ENCODE results near the gene VPS36. TPM values are rescaled to one million over a fixed set of nuclear protein-coding genes. Genes with fewer than 3 reads are reported as not detected.
"Not testable (repeated sequence)": the region's sequence is repeated elsewhere in the genome, so short reads cannot be mapped to it uniquely, and the experiment has no call there.

The VPS36 gene
- polyA plus RNA-seq, 4 donors, result 24.9 to 60.8 (median 30.3) TPM

- WGBS, 3 donors, result 85 to 97% (median 96%) methylated on average over 3 of the region's 3 CpGs
- Histone ChIP-seq H3K36me3 (ENCODE audit: control insufficient read depth in 3 of 3, insufficient read depth in 2 of 3, low read depth in 1 of 3, low read length in 3 of 3) (peaks cover 6 to 39% (median 17%) of the 10 kb centered on the region in 3 donors), H3K4me3 (ENCODE audit: low read depth in 1 of 3, low read length in 3 of 3) (no peak overlapping the region), H3K27me3 (ENCODE audit: control insufficient read depth in 3 of 3, insufficient read depth in 3 of 3, low read length in 3 of 3) (no peaks in the 10 kb centered on the region), H3K4me1 (ENCODE audit: control insufficient read depth in 3 of 3, insufficient read depth in 2 of 3, low read depth in 1 of 3, low read length in 2 of 3) (no peaks in the 10 kb centered on the region), H3K27ac (ENCODE audit: low read depth in 1 of 3, low read length in 2 of 3) (no peak overlapping the region), H3K9me3 (ENCODE audit: control insufficient read depth in 2 of 2, insufficient read depth in 1 of 2, low read depth in 1 of 2, low read length in 1 of 2) (no peaks in the 10 kb centered on the region)
- FAIRE-seq (no peak), DNase-seq (no peak)
Observed at GRCh38 chr13:52421216-52421615, 29.2 kb downstream of the VPS36 start.

- H3K36me3 ChIP-seq (ENCODE audit: control insufficient read depth in 3 of 3, insufficient read depth in 2 of 3, low read depth in 1 of 3, low read length in 3 of 3), result peaks cover 6 to 35% (median 10%) of the 10 kb centered on the region in 3 donors
- H3K4me1 ChIP-seq (ENCODE audit: control insufficient read depth in 3 of 3, insufficient read depth in 2 of 3, low read depth in 1 of 3, low read length in 2 of 3), result no peaks in the 10 kb centered on the region
- WGBS, 3 donors, result 15 to 49% (median 42%) methylated on average over 1 of the region's 1 CpG
- H3K4me3 ChIP-seq (ENCODE audit: low read depth in 1 of 3, low read length in 3 of 3), result no peak overlapping the region
- FAIRE-seq (no peak), DNase-seq (no peak)
- H3K9me3 ChIP-seq (ENCODE audit: control insufficient read depth in 2 of 2, insufficient read depth in 1 of 2, low read depth in 1 of 2, low read length in 1 of 2), result no peaks in the 10 kb centered on the region
- H3K27me3 ChIP-seq (ENCODE audit: control insufficient read depth in 3 of 3, insufficient read depth in 3 of 3, low read length in 3 of 3), result no peaks in the 10 kb centered on the region
- H3K27ac ChIP-seq (ENCODE audit: low read depth in 1 of 3, low read length in 2 of 3), result no peak overlapping the region
Observed at GRCh38 chr13:52419080-52419479, 31.4 kb downstream of the VPS36 start.

DNA sequence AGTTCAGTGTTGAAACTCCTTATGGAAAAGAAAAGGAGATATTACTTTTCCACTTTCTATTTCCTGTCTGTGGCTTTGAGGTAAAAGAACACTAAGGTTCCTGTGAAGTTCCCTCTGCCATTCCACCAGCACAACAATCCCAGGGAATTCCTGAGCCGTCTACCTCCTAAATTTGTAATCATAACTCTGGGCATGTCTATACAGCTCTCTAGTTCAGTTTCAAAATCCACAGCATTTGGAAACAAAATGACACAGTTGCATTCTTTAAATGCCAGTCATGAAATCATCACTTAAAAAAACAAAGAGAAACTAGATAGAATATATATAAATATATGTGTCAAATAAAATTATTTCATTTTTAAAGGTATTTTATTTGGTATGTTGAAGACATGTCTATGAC lies 35.5 kb downstream of the VPS36 start:
- peaks cover 0 to 7% (median 0%) of the 10 kb centered on the region in 3 donors for H3K4me1 ChIP-seq (ENCODE audit: control insufficient read depth in 3 of 3, insufficient read depth in 2 of 3, low read depth in 1 of 3, low read length in 2 of 3)
- H3K9me3 ChIP-seq (ENCODE audit: control insufficient read depth in 2 of 2, insufficient read depth in 1 of 2, low read depth in 1 of 2, low read length in 1 of 2), result no peaks in the 10 kb centered on the region
- DNase-seq, result no peak
- H3K36me3 ChIP-seq (ENCODE audit: control insufficient read depth in 3 of 3, insufficient read depth in 2 of 3, low read depth in 1 of 3, low read length in 3 of 3), result peaks cover 2 to 24% (median 14%) of the 10 kb centered on the region in 3 donors
- FAIRE-seq, result no peak
- 63 to 87% (median 82%) methylated on average over 1 of the region's 1 CpG for whole genome bisulfite sequencing, 3 donors
- H3K27ac ChIP-seq (ENCODE audit: low read depth in 1 of 3, low read length in 2 of 3), result no peak overlapping the region
- no peaks in the 10 kb centered on the region for H3K27me3 ChIP-seq (ENCODE audit: control insufficient read depth in 3 of 3, insufficient read depth in 3 of 3, low read length in 3 of 3)
- no peak overlapping the region for H3K4me3 ChIP-seq (ENCODE audit: low read depth in 1 of 3, low read length in 3 of 3)

DNA sequence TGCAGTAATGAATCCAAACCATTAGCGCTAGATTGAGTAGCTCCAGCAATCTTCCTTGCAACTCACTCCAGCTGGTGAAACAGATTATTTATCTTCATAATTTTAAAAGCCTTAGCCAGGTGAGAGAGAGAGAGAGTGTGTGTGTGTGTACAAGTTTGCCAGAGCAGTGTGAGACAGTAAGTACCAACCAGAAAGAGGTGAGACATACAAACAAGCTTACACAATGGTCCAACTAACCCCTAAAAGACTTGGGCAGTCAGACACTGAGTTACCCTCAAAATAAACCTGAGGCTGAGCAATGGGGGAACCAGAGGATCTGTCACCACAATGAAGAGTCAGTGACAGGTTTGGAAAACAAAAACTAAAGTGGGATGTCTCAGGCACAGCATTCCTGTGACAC lies 36.4 kb downstream of the VPS36 start:
- peaks cover 2 to 26% (median 14%) of the 10 kb centered on the region in 3 donors for H3K36me3 ChIP-seq (ENCODE audit: control insufficient read depth in 3 of 3, insufficient read depth in 2 of 3, low read depth in 1 of 3, low read length in 3 of 3)

GRCh38 chr13:52412128-52412527 lies 38.3 kb downstream of the VPS36 start:
- DNase-seq (no peak), FAIRE-seq (no peak)
- peak overlapping the region in 1 of 3 donors; percentile 18 for H3K27ac ChIP-seq (ENCODE audit: low read depth in 1 of 3, low read length in 2 of 3)
- peaks cover 0 to 18% (median 11%) of the 10 kb centered on the region in 3 donors for H3K36me3 ChIP-seq (ENCODE audit: control insufficient read depth in 3 of 3, insufficient read depth in 2 of 3, low read depth in 1 of 3, low read length in 3 of 3)
- no peaks in the 10 kb centered on the region for H3K9me3 ChIP-seq (ENCODE audit: control insufficient read depth in 2 of 2, insufficient read depth in 1 of 2, low read depth in 1 of 2, low read length in 1 of 2)
- 95 to 100% (median 95%) methylated on average over 1 of the region's 1 CpG for WGBS, 3 donors
- no peak overlapping the region for H3K4me3 ChIP-seq (ENCODE audit: low read depth in 1 of 3, low read length in 3 of 3)
- no peaks in the 10 kb centered on the region for H3K27me3 ChIP-seq (ENCODE audit: control insufficient read depth in 3 of 3, insufficient read depth in 3 of 3, low read length in 3 of 3)
- H3K4me1 ChIP-seq (ENCODE audit: control insufficient read depth in 3 of 3, insufficient read depth in 2 of 3, low read depth in 1 of 3, low read length in 2 of 3), result peaks cover 0 to 7% (median 0%) of the 10 kb centered on the region in 3 donors

More for the DNA sequence above, 36.4 kb downstream of the VPS36 start:
- Histone ChIP-seq H3K4me3 (ENCODE audit: low read depth in 1 of 3, low read length in 3 of 3) (no peak overlapping the region), H3K27ac (ENCODE audit: low read depth in 1 of 3, low read length in 2 of 3) (no peak overlapping the region), H3K9me3 (ENCODE audit: control insufficient read depth in 2 of 2, insufficient read depth in 1 of 2, low read depth in 1 of 2, low read length in 1 of 2) (no peaks in the 10 kb centered on the region), H3K4me1 (ENCODE audit: control insufficient read depth in 3 of 3, insufficient read depth in 2 of 3, low read depth in 1 of 3, low read length in 2 of 3) (peaks cover 0 to 7% (median 0%) of the 10 kb centered on the region in 3 donors), H3K27me3 (ENCODE audit: control insufficient read depth in 3 of 3, insufficient read depth in 3 of 3, low read length in 3 of 3) (no peaks in the 10 kb centered on the region)
- FAIRE-seq (no peak), DNase-seq (no peak)
- 85 to 98% (median 95%) methylated on average over 1 of the region's 1 CpG for WGBS, 3 donors

DNA sequence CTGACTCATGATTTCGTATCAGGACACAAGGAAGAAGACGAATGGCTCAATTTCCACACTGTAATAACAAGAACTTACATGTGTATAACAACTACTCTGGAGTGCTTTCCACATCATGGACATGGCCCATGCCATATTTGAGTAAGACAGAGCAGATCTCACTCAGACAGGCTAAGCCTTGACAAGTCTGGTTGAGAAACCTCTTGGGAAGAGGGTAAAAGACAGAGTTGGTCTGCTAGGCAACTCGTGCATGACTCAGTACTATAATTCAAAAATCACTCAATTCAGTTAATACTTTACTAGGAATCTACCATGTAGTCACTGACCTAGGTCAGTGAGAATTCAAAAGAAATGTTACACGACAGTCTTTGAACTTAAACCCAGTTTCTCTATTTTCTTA lies 38.8 kb downstream of the VPS36 start:
- DNase-seq (peak in 1 of 2 donors; percentile 50), FAIRE-seq (no peak)
- Histone ChIP-seq H3K4me1 (ENCODE audit: control insufficient read depth in 3 of 3, insufficient read depth in 2 of 3, low read depth in 1 of 3, low read length in 2 of 3) (peaks cover 0 to 7% (median 0%) of the 10 kb centered on the region in 3 donors), H3K27me3 (ENCODE audit: control insufficient read depth in 3 of 3, insufficient read depth in 3 of 3, low read length in 3 of 3) (no peaks in the 10 kb centered on the region), H3K9me3 (ENCODE audit: control insufficient read depth in 2 of 2, insufficient read depth in 1 of 2, low read depth in 1 of 2, low read length in 1 of 2) (no peaks in the 10 kb centered on the region), H3K36me3 (ENCODE audit: control insufficient read depth in 3 of 3, insufficient read depth in 2 of 3, low read depth in 1 of 3, low read length in 3 of 3) (peaks cover 0 to 15% (median 8%) of the 10 kb centered on the region in 3 donors), H3K27ac (ENCODE audit: low read depth in 1 of 3, low read length in 2 of 3) (peak overlapping the region in 1 of 3 donors; percentile 18), H3K4me3 (ENCODE audit: low read depth in 1 of 3, low read length in 3 of 3) (no peak overlapping the region)
- 71 to 84% (median 80%) methylated on average over 4 of the region's 4 CpGs for WGBS, 3 donors

GRCh38 chr13:52408071-52408658 lies 42.3 kb downstream of the VPS36 start:
- DNase-seq; H3K27ac ChIP-seq (ENCODE audit: low read depth in 1 of 3, low read length in 2 of 3); FAIRE-seq; H3K9me3 ChIP-seq (ENCODE audit: control insufficient read depth in 2 of 2, insufficient read depth in 1 of 2, low read depth in 1 of 2, low read length in 1 of 2); H3K4me3 ChIP-seq (ENCODE audit: low read depth in 1 of 3, low read length in 3 of 3): not testable (repeated sequence)
- WGBS, 3 donors, result 96 to 100% (median 99%) methylated on average over 22 to 33 of the region's 33 CpGs
- Histone ChIP-seq H3K27me3 (ENCODE audit: control insufficient read depth in 3 of 3, insufficient read depth in 3 of 3, low read length in 3 of 3) (peaks cover 0 to 18% (median 0%) of the 10 kb centered on the region in 3 donors), H3K4me1 (ENCODE audit: control insufficient read depth in 3 of 3, insufficient read depth in 2 of 3, low read depth in 1 of 3, low read length in 2 of 3) (peaks cover 0 to 12% (median 0%) of the 10 kb centered on the region in 3 donors), H3K36me3 (ENCODE audit: control insufficient read depth in 3 of 3, insufficient read depth in 2 of 3, low read depth in 1 of 3, low read length in 3 of 3) (peaks cover 0 to 10% (median 4%) of the 10 kb centered on the region in 3 donors)

DNA sequence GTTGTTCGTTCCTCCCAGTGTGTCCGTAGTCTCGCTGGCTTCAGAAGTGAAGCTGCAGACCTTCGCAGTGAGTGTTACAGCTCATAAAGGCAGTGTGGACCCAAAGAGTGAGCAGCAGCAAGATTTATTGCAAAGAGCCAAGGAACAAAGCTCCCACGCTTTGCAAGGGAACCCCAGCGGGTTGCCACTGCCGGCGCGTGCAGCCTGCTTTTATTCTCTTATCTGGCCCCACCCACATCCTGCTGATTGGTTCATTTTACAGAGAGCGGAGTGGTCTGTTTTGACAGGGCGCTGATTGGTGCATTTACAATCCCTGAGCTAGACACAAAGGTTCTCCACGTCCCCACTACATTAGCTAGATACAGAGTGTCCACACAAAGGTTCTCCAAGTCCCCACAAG lies 43.0 kb downstream of the VPS36 start:
- H3K27ac ChIP-seq (ENCODE audit: low read depth in 1 of 3, low read length in 2 of 3); H3K4me3 ChIP-seq (ENCODE audit: low read depth in 1 of 3, low read length in 3 of 3); H3K9me3 ChIP-seq (ENCODE audit: control insufficient read depth in 2 of 2, insufficient read depth in 1 of 2, low read depth in 1 of 2, low read length in 1 of 2); DNase-seq; FAIRE-seq: not testable (repeated sequence)
- 94 to 97% (median 96%) methylated on average over 12 of the region's 12 CpGs for WGBS, 3 donors
- peaks cover 0 to 18% (median 0%) of the 10 kb centered on the region in 3 donors for H3K27me3 ChIP-seq (ENCODE audit: control insufficient read depth in 3 of 3, insufficient read depth in 3 of 3, low read length in 3 of 3)
- peaks cover 0 to 10% (median 2%) of the 10 kb centered on the region in 3 donors for H3K36me3 ChIP-seq (ENCODE audit: control insufficient read depth in 3 of 3, insufficient read depth in 2 of 3, low read depth in 1 of 3, low read length in 3 of 3)
- H3K4me1 ChIP-seq (ENCODE audit: control insufficient read depth in 3 of 3, insufficient read depth in 2 of 3, low read depth in 1 of 3, low read length in 2 of 3), result peaks cover 0 to 12% (median 0%) of the 10 kb centered on the region in 3 donors
